Central memory CD8-positive, alpha-beta T cell (primary cell): ENCODE measurements around the gene PTPRK.

Experiments
- ATAC-seq: fragments of 150-1000 bp; cut with Tn5 transposase; replicated peaks from 2 replicates; pipeline ENCODE4 v1.10.0; 2022; ENCODE audit warnings: mild to moderate bottlenecking, moderate FRiP score, moderate number of reproducible peaks; ENCODE audit not compliant: poor library complexity, severe bottlenecking; ENCODE audit errors: extremely low read depth
- DNase-seq, 2 donors: peaks; one replicate each; pipeline ENCODE4 v3.0.0; 2021; ENCODE audit warnings: low spot score in 2 of 2
- H3K27ac Mint-ChIP-seq: one replicate; pipeline ENCODE4 v1.8.0; 2022; ENCODE audit warnings: low read depth, mild to moderate bottlenecking, moderate library complexity, mixed read lengths
- H3K27me3 Mint-ChIP-seq: one replicate; pipeline ENCODE4 v1.8.0; 2022; ENCODE audit warnings: mixed read lengths
- H3K36me3 Mint-ChIP-seq: one replicate; pipeline ENCODE4 v1.8.0; 2022; ENCODE audit warnings: mild to moderate bottlenecking, moderate library complexity, mixed read lengths; ENCODE audit not compliant: insufficient read depth
- H3K4me1 Mint-ChIP-seq: one replicate; pipeline ENCODE4 v1.8.0; 2022; ENCODE audit warnings: mixed read lengths
- H3K4me3 Mint-ChIP-seq: one replicate; pipeline ENCODE4 v1.8.0; 2022; ENCODE audit warnings: mild to moderate bottlenecking, moderate library complexity, mixed read lengths
- H3K9me3 Mint-ChIP-seq: one replicate; pipeline ENCODE4 v1.8.0; 2022; ENCODE audit warnings: mixed read lengths

The PTPRK gene

DNA sequence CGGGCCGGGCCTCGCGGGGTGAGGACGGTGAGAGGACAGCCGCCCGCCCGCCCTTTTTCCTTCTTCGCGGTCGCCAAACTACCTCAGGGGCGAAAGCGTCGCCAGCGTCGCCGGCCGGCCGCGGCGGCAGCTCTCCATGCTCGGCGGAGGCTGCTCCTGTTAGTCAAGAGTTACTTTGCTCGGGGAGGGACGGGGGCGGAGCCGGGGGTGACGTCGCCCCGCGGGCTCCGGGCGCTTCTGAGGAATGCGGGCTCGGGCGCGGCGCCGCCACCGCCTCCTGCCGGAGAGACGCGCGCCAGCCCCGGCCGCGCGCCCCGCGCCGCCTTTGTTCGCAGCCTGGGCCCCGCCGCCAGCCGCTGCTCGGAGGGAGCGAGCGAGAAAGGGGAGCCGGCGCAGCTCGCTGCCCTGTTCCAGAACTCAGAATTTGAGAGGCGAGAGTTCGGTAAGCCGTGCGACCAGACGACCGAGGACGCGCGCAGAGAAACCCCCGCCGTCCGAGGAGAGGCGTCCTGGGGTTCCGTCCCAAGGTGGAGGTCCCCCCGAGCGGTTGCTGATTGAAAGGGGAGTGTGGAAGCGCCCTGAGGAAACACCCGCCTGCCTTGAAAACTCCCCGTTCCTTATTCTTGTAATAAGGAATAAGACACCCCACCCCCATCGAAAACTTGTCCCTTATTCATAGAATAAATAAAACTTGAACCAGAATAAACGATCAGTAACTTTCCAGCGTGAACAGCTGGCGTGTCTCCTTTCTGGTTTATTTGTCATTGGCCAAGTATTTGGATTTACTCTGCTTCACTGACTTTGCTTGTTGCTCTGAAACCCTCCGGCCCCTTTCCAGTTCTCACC lies at the start of gene PTPRK:
PTPRK (minus strand) TSS at position 164 of the 846 bp plus-strand sequence. CDS start 241 bp downstream, outside the sequence.
- Mint-ChIP-seq H3K36me3 (peaks cover 9% of the 10 kb centered on the region), H3K27me3 (peaks cover 100% of the 10 kb centered on the region), H3K4me3 (peak within 1 kb of the TSS; percentile 85), H3K27ac (peak within 1 kb of the TSS; percentile 68), H3K9me3 (no peaks in the 10 kb centered on the region), H3K4me1 (peaks cover 26% of the 10 kb centered on the region)
- peak; percentile 85 for ATAC-seq
- peak; percentile 56 to 60 for DNase-seq

DNA sequence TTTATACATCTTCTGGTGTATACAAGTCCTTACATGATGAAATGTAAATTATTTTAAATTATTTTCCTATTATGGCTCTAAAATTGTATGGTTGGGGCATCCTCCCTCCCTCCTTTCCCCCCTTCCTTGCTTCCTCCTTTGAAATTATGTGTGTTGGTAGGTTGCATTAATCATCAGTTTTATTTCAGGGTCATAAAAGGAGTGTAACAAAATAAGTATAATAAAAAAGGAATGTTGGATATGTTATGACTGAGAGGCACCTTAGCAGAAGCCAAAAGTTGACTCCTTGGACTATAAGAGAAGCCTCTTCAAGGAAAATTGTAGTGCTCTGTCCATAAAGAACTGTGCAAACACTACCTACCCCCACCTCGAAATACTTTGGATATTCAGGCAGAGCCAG lies 46.6 kb upstream of the PTPRK start:
- Mint-ChIP-seq H3K9me3 (no peaks in the 10 kb centered on the region), H3K4me3 (no peak overlapping the region), H3K27me3 (peaks cover 37% of the 10 kb centered on the region), H3K4me1 (no peaks in the 10 kb centered on the region), H3K27ac (no peak overlapping the region), H3K36me3 (no peaks in the 10 kb centered on the region)
- DNase-seq = no peak
- no peak for ATAC-seq

DNA sequence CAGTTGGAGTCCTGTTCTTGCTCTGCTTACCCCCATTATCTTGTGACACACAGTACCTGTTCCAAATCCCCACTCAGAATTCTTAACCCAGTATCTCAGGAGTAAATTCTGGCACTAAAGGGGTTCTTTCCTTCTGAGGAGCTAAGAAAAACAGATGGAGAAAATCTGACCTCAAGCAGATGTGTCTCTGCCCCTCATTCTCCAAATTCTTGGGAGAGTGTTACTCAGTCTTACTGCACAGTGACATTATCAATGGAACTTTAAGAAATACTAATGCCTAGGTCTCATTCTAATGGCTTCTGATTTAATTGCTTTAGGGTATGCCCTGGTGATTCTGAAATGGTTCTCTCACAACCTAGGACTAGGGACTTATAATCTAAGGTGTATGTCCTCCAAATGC lies 40.6 kb upstream of the PTPRK start:
- no peaks in the 10 kb centered on the region for H3K4me1 Mint-ChIP-seq
- DNase-seq = no peak
- no peaks in the 10 kb centered on the region for H3K36me3 Mint-ChIP-seq
- ATAC-seq = no peak
- peaks cover 43% of the 10 kb centered on the region for H3K27me3 Mint-ChIP-seq
- no peak overlapping the region for H3K4me3 Mint-ChIP-seq
- H3K9me3 Mint-ChIP-seq = no peaks in the 10 kb centered on the region
- H3K27ac Mint-ChIP-seq = no peak overlapping the region

DNA sequence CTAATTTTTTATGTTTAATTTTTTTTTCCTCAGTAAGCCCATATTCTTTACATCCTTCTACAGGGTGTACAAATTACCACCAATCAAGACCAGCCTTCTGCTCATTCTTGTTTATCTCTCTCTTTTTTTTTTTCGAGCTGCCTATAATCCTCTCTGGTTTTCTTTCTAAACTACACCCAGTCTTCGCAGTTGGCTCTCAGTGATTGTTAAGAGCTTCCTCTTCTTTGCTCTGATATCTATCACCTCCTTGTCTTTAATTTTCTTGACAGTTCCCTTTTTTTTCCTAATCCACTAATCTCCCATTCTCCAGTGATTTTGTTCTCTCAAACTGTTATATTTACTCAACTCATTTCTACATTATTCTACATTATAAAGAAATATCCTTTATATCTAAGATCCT lies 38.5 kb upstream of the PTPRK start:
- H3K27me3 Mint-ChIP-seq = peaks cover 43% of the 10 kb centered on the region
- H3K4me1 Mint-ChIP-seq = no peaks in the 10 kb centered on the region
- no peaks in the 10 kb centered on the region for H3K9me3 Mint-ChIP-seq
- ATAC-seq (no peak), DNase-seq (no peak)
- H3K4me3 Mint-ChIP-seq = no peak overlapping the region
- no peaks in the 10 kb centered on the region for H3K36me3 Mint-ChIP-seq
- H3K27ac Mint-ChIP-seq = no peak overlapping the region

DNA sequence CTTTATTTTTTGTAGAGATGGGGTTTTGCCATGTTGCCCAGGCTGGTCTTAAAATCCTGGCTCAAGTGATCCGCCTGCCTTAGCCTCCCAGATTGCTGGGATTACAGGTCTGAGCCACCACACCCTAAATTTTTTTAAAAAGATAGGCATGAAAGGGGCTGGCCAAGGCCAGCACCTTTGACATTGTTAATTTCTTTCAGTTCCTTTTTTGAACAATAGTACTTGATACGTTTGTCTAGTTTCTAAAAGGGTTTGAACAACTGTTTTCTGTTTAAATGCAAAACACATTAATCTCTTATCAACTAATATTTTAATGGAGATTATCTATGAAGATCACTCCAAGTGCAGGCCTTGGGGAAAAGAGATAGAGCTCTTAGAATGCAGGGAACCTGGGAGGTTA lies 37.6 kb upstream of the PTPRK start:
- ATAC-seq = no peak
- peaks cover 37% of the 10 kb centered on the region for H3K27me3 Mint-ChIP-seq
- no peak for DNase-seq
- H3K27ac Mint-ChIP-seq = no peak overlapping the region
- H3K4me3 Mint-ChIP-seq = no peak overlapping the region
- H3K9me3 Mint-ChIP-seq = no peaks in the 10 kb centered on the region
- H3K4me1 Mint-ChIP-seq = no peaks in the 10 kb centered on the region
- no peaks in the 10 kb centered on the region for H3K36me3 Mint-ChIP-seq

DNA sequence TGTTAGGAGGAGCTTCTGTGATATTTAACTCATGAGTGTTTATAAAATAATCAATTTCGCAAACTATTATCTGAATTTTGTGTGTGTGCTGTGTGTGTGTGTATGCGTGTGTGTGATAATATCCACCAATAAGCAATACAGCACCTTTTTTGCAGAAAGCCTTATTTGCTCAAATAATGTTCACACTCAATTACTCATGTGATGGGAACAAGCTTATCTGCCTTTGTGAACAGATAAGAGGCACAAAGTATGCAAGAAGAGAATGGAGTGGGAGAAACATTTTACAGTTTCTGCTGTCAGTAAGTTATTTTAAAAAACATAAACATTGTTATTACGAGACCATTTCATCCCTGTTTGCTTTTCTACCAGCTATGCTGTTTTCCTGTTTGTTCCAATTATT lies 36.7 kb upstream of the PTPRK start:
- H3K9me3 Mint-ChIP-seq = no peaks in the 10 kb centered on the region
- ATAC-seq = no peak
- H3K4me1 Mint-ChIP-seq = no peaks in the 10 kb centered on the region
- peaks cover 36% of the 10 kb centered on the region for H3K27me3 Mint-ChIP-seq
- DNase-seq = no peak
- peaks cover 1% of the 10 kb centered on the region for H3K36me3 Mint-ChIP-seq
- H3K4me3 Mint-ChIP-seq = no peak overlapping the region
- no peak overlapping the region for H3K27ac Mint-ChIP-seq

DNA sequence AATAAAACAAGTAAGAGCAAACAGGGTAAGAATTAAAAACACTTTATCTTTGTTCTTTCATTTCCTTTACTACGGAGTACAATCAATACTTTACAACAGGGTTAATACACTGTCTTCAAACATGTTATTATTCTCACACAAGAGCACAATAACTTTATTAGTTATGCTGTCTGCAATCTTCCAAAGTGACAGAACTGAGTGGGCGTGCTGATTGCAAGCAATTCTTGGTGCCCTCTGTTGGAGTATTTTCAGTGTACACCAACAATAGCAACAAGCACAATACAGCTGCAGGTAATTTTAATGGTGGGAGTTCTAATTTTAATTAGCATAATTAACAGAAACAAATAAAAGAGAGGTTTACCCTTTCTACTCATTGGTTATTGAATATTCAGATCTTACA lies 33.9 kb upstream of the PTPRK start:
- Mint-ChIP-seq H3K36me3 (peaks cover 1% of the 10 kb centered on the region), H3K27me3 (peaks cover 11% of the 10 kb centered on the region), H3K4me3 (no peak overlapping the region), H3K27ac (no peak overlapping the region), H3K9me3 (no peaks in the 10 kb centered on the region), H3K4me1 (no peaks in the 10 kb centered on the region)
- ATAC-seq (no peak), DNase-seq (no peak)

DNA sequence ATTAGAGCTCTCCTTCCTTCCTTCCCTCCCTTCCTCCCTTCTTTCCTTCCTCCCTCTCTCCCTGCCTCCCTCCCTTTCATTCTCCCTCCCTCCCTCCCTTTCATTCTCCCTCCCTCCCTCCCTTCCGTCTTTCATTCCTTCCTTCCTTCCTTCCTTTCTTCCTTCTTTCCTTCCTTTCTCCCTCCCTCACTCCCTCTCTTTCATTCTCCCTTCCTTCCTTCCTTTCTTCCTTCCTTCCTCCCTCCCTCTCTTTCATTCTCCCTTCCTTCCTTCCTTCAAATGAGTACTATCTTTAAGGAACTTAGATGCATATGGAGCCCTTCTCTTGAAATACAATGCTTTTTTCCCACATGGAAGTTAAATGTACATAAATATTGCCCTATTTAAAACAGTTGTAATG lies 20.9 kb upstream of the PTPRK start:
- DNase-seq (no peak), ATAC-seq (no peak)
- no peaks in the 10 kb centered on the region for H3K36me3 Mint-ChIP-seq
- no peak overlapping the region for H3K27ac Mint-ChIP-seq
- H3K9me3 Mint-ChIP-seq = no peaks in the 10 kb centered on the region
- no peaks in the 10 kb centered on the region for H3K4me1 Mint-ChIP-seq
- H3K4me3 Mint-ChIP-seq = no peak overlapping the region
- H3K27me3 Mint-ChIP-seq = peaks cover 42% of the 10 kb centered on the region

DNA sequence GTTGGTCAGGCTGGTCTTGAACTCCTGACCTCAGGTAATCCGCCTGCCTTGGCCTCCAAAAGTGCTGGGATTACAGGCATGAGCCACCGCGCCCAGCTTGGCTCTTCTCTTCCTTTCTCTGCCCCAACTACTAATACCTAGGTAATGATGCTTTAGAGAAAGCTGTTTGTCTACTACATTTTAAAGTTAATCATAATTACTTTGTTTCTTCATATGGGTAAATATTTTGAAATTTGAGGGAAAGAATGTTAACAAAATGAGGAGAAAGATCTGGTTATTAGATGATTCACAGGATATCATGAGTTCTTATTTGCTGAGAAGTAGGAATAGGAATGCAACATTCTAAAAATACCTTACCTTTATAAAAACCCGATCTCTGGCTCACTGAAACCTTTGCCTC lies 18.4 kb upstream of the PTPRK start:
- no peaks in the 10 kb centered on the region for H3K9me3 Mint-ChIP-seq
- H3K36me3 Mint-ChIP-seq = no peaks in the 10 kb centered on the region
- H3K27ac Mint-ChIP-seq = no peak overlapping the region
- no peak overlapping the region for H3K4me3 Mint-ChIP-seq
- ATAC-seq = no peak
- H3K4me1 Mint-ChIP-seq = no peaks in the 10 kb centered on the region
- peaks cover 61% of the 10 kb centered on the region for H3K27me3 Mint-ChIP-seq
- no peak for DNase-seq

DNA sequence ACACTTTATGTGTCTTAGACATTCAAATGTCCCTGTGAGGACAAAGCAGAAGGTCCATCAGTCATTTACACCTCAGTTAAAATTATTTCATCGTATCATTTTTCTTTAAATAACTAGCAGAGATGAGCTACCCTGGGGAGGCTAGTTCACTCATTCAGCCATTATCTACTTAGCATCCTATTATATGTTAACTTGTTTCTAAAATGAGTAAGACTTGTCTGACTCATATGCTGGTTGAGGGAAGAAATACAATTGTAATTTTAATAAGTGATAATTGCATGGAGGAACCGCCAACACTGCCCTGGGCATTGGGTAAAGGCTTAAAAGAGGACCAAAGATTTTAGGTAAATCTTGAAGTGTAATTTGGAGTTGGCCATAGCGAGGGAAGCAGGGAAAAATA lies 12.4 kb upstream of the PTPRK start:
- no peak for ATAC-seq
- Mint-ChIP-seq H3K4me3 (no peak overlapping the region), H3K9me3 (no peaks in the 10 kb centered on the region), H3K36me3 (no peaks in the 10 kb centered on the region), H3K4me1 (no peaks in the 10 kb centered on the region), H3K27me3 (peaks cover 61% of the 10 kb centered on the region), H3K27ac (no peak overlapping the region)
- no peak for DNase-seq

DNA sequence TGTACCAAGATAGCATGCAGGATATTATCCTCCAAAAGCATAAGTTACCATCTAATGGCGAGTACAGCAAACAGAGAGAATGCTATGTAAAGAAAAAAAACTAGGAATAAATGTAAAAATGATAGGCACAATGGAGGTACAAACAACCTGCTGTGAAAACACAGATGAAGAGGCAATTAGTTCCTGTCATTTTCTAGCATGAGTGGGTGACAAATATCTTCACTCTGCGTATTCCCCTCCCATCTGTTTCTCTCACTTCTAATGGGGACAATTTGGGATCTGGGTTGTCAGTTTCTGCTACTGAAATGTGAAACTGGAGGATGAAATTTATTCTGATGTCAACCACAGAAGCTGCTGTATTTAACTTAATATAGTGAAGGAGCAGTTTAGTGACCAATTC lies 11.7 kb upstream of the PTPRK start:
- Mint-ChIP-seq H3K36me3 (no peaks in the 10 kb centered on the region), H3K4me3 (no peak overlapping the region), H3K4me1 (no peaks in the 10 kb centered on the region), H3K27ac (no peak overlapping the region), H3K9me3 (no peaks in the 10 kb centered on the region), H3K27me3 (peaks cover 61% of the 10 kb centered on the region)
- ATAC-seq (no peak), DNase-seq (no peak)

DNA sequence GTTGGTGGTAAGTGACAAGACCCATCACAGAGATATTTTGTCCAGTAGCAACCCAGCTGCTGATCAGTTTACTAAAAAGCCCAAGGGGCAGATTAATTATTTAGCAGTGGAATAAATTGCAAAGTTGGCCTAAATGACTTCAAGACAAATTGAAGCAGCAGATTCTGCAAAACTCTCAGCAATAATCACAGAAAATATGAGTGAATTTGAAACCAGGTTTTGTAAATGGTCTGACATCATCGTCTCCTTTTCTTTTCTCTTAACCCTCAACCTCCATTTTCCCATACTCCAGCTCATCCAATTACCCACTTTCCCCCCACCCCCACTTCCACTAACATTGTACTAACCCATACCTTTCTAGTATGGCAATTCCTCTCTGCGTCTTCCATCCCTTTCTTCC lies 11.3 kb upstream of the PTPRK start:
- Mint-ChIP-seq H3K36me3 (no peaks in the 10 kb centered on the region), H3K4me3 (no peak overlapping the region), H3K9me3 (no peaks in the 10 kb centered on the region), H3K27ac (no peak overlapping the region), H3K4me1 (no peaks in the 10 kb centered on the region), H3K27me3 (peaks cover 63% of the 10 kb centered on the region)
- DNase-seq (no peak), ATAC-seq (no peak)

DNA sequence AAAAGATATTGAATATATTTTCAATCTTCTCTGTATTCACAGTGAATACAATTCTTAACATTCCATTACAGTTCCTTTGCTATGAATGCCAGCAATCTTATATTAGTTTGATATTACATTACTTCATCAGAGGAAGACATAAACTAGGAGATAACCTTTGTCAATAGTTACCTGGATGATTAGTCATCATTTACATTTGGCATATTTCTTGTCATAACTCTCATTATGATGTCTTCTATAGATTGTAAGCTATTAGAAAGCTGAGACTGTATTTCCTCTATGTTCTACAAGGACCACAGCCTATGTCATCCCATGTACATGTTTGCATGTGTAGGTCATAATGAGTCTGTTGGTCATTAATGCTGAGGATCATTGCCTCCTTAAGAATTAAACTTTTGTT lies 7.8 kb upstream of the PTPRK start:
- H3K4me3 Mint-ChIP-seq = no peak overlapping the region
- peaks cover 69% of the 10 kb centered on the region for H3K27me3 Mint-ChIP-seq
- H3K9me3 Mint-ChIP-seq = no peaks in the 10 kb centered on the region
- DNase-seq (no peak), ATAC-seq (no peak)
- no peaks in the 10 kb centered on the region for H3K4me1 Mint-ChIP-seq
- H3K36me3 Mint-ChIP-seq = no peaks in the 10 kb centered on the region
- no peak overlapping the region for H3K27ac Mint-ChIP-seq
